ENCODE data around the gene UGT1A4.

GRCh38 chr2:233718552-233718951 lies at the start of gene UGT1A4:
- no peak for TF ChIP-seq CTCF (IDR thresholded peaks at IDR 0.05; ENCODE audit: low read depth, low read length, poor library complexity, severe bottlenecking)
- no peak for TF ChIP-seq EZH2phosphoT487 (IDR thresholded peaks at IDR 0.05; ENCODE audit: borderline replicate concordance, low read length)
